Esophagus muscularis mucosa (tissue), 4 donors: ENCODE results near the gene AHCY. TPM values are rescaled to one million over a fixed set of nuclear protein-coding genes. Genes with fewer than 3 reads are reported as not detected.
"Not testable (repeated sequence)": the region's sequence is repeated elsewhere in the genome, so short reads cannot be mapped to it uniquely, and the experiment has no call there.

Experiments used
- DNase-seq: peaks from one replicate; pipeline ENCODE4 v3.0.0-alpha.2; 2017; ENCODE audit errors: extremely low spot score
- H3K27ac ChIP-seq, 4 donors: fragments of 200-600 bp; sonication (generic); replicated peaks in 1 of 4; 1 replicate in 3 of 4; 2 replicates in 1 of 4; pipeline ENCODE4 v1.5.1; 2016 to 2019; ENCODE audit warnings: mild to moderate bottlenecking in 1 of 4
- H3K27me3 ChIP-seq, 4 donors: fragments of 200-600 bp; sonication (generic); one replicate each; pipeline versions ENCODE4 v1.5.1 to v1.6.0; 2016 to 2019
- H3K36me3 ChIP-seq, 4 donors: fragments of 200-600 bp; sonication (generic); one replicate each; pipeline ENCODE4 v1.5.1; 2016 to 2019
- H3K4me1 ChIP-seq, 4 donors: fragments of 200-600 bp; sonication (generic); one replicate each; pipeline ENCODE4 v1.5.1; 2016 to 2019
- H3K4me3 ChIP-seq, 4 donors: fragments of 200-600 bp; sonication (generic); 1 replicate in 2 of 4; 2 replicates in 2 of 4; pipeline ENCODE4 v1.5.1; 2016 to 2019; ENCODE audit warnings: mild to moderate bottlenecking in 4 of 4, moderate library complexity in 1 of 4
- H3K9me3 ChIP-seq, 4 donors: fragments of 200-600 bp; sonication (generic); 1 replicate in 3 of 4; 2 replicates in 1 of 4; pipeline ENCODE4 v1.5.1; 2016 to 2019
- EP300 ChIP-seq: sonication (generic); formaldehyde crosslinking; IDR thresholded peaks from one replicate; pipeline ENCODE4 v1.6.1; 2017; ENCODE audit warnings: antibody characterized with exemption
- POLR2A ChIP-seq: fragments of 450-650 bp; IDR thresholded peaks from one replicate; pipeline ENCODE4 v1.6.1; 2017; ENCODE audit warnings: antibody characterized with exemption, moderate library complexity, mild to moderate bottlenecking, low read depth
- POLR2AphosphoS5 ChIP-seq, 2 donors: sonication (generic); formaldehyde crosslinking; IDR thresholded peaks; one replicate each; pipeline ENCODE4 v1.6.1; 2017; ENCODE audit warnings: antibody characterized with exemption in 2 of 2
- WGBS: methylation state at CpG from one replicate; pipeline ENCODE4 v1.1.5; 2018; 5-methylcytosine and 5-hydroxymethylcytosine counted together
- intact Hi-C: fragments of 100-400 bp; cut with DNase I; formaldehyde crosslinking; loops from one replicate; pipeline ENCODE4 v1.15.1; 2023
- total RNA-seq, 4 donors: library from RNA; depleted of rRNA; stranded (reverse); fragments of >200 nt; gene quantifications; one replicate each; pipeline versions ENCODE4 v1.1.0 to v1.2.1, GENCODE V29; 2016
- TF ChIP-seq, protein P1 (sequence below), 3 experiments: fragments of 200-600 bp in 2 of 3; fragments of 450-650 bp in 1 of 3; sonication (generic) in 2 of 3; IDR thresholded peaks; one replicate each; pipeline ENCODE4 v1.5.1; 2017 to 2019; ENCODE audit warnings: antibody characterized with exemption in 3 of 3, mild to moderate bottlenecking in 2 of 3, moderate library complexity in 1 of 3

The AHCY gene
- total RNA-seq, 4 donors from 2014 or later, result 52.7 to 77.0 (median 71.0) TPM

DNA sequence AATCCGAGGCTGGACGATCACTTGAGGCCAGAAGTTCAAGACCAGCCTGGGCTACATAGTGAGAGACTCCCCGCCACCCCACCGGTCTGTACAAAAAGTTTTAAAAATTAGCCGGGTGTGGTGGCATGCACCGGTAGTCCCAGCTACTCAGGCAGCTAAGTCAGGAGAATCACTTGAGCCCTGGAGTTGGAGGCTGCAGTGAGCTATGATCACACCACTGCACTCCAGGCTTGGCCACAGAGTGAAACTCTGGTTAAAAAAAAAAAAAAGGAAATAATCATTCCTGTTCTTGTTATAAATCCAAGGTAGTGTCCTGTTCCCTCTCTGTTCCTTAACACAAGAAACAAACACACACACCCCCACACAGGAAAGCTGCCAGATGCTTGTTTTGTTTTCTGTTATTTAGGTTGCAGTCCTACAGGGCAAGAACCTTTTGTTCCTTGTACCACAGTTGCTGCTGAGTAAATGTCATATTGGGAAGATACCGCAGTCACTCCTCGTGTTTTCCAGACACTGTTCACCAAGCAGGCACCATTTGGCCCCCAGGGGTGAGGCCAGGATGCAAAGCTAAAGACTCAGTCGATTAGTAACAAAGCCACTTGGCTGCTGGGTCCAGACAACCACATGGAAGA, 33.0 kb downstream of the AHCY start:
- Histone ChIP-seq H3K4me3 (no peak overlapping the region), H3K9me3 (no peaks in the 10 kb centered on the region), H3K27ac (no peak overlapping the region), H3K27me3 (no peaks in the 10 kb centered on the region), H3K4me1 (peaks cover 12 to 18% (median 15%) of the 10 kb centered on the region in 4 donors), H3K36me3 (peaks cover 0 to 7% (median under 1%) of the 10 kb centered on the region in 4 donors)
- intact Hi-C loops, result no loop called here
- DNase-seq, result no peak
- 77% methylated on average over 9 of the region's 9 CpGs for WGBS
- TF ChIP-seq POLR2AphosphoS5 (IDR thresholded peaks at IDR 0.05) (no peak), POLR2A (no peak), EP300 (no peak)
- TF ChIP-seq, protein P1, sequence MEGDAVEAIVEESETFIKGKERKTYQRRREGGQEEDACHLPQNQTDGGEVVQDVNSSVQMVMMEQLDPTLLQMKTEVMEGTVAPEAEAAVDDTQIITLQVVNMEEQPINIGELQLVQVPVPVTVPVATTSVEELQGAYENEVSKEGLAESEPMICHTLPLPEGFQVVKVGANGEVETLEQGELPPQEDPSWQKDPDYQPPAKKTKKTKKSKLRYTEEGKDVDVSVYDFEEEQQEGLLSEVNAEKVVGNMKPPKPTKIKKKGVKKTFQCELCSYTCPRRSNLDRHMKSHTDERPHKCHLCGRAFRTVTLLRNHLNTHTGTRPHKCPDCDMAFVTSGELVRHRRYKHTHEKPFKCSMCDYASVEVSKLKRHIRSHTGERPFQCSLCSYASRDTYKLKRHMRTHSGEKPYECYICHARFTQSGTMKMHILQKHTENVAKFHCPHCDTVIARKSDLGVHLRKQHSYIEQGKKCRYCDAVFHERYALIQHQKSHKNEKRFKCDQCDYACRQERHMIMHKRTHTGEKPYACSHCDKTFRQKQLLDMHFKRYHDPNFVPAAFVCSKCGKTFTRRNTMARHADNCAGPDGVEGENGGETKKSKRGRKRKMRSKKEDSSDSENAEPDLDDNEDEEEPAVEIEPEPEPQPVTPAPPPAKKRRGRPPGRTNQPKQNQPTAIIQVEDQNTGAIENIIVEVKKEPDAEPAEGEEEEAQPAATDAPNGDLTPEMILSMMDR (IDR thresholded peaks at IDR 0.05), result no peak

DNA sequence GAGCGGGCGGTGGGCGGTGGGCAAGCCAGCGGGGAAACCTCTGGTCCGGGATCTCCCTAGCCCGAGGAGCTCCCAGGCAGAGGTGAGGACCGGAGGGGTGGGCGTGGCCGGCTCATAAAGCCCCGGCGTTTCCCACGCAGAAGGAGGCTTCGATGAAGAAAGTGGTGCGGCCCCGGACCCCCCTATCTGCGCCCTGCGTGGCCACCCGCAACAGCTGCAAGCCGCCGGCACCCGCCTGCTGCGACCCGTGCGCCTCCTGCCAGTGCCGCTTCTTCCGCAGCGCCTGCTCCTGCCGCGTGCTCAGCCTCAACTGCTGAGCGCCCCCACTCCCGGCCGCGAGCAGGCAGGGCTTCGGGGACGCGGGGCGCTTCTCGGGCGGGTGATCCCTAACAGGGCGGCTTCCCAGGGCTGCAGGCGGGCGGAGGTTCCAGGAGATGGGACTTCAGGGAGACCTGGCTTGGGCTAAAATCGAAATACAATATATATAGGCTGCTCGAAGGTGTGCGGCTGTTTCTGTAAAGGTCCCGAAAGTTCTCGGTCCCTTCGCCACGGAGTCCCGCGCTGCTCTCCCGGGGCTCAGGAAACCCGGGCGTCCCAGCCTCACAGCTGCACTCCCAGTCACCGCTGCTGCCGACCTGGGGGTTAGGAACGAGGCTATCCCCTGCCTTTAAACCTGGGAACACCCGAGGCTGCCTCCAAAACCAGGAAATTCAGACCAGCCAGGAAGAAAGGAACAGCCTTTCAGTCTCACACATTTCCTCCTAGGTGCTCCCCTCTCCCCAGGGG, 34.1 kb downstream of the AHCY start:
- Histone ChIP-seq H3K4me3 (peak overlapping the region; percentile 52 to 58 (median 53)), H3K27me3 (no peaks in the 10 kb centered on the region), H3K4me1 (peaks cover 12 to 18% (median 15%) of the 10 kb centered on the region in 4 donors), H3K27ac (peak overlapping the region in 1 of 4 donors; percentile 25), H3K36me3 (no peaks in the 10 kb centered on the region), H3K9me3 (no peaks in the 10 kb centered on the region)
- no peak for TF ChIP-seq EP300
- no peak for TF ChIP-seq POLR2A
- no peak for TF ChIP-seq POLR2AphosphoS5 (IDR thresholded peaks at IDR 0.05)
- WGBS, result 21% methylated on average over 18 of the region's 58 CpGs
- intact Hi-C loops, result no loop called here
- no peak for DNase-seq

DNA sequence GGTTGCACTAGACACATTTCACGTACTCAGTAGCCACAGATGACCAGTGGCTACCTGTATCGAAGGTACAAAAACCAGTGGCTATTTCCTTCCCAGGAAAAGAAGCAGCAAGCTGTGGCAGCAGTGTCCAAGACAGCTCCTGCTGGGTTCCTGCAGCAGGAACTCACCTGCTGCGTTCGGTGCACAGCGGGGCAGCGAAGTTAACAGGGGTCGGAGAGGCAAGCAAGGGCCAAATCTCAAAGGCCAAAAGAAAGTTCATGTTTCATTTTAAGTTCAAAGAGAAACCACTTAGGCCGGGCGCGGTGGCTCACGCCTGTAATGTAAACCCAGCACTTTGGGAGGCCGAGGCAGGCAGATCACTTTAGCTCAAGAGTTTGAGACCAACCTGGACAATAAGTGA, 35.0 kb downstream of the AHCY start:
- H3K4me3 ChIP-seq, result no peak overlapping the region
- no peaks in the 10 kb centered on the region for H3K9me3 ChIP-seq
- TF ChIP-seq, protein P1 (IDR thresholded peaks at IDR 0.05), result no peak
- intact Hi-C loops, result no loop called here
- 97% methylated on average over 12 of the region's 12 CpGs for WGBS
- H3K27me3 ChIP-seq, result no peaks in the 10 kb centered on the region
- no peaks in the 10 kb centered on the region for H3K36me3 ChIP-seq
- H3K4me1 ChIP-seq, result peaks cover 12 to 18% (median 15%) of the 10 kb centered on the region in 4 donors
- no peak for DNase-seq
- H3K27ac ChIP-seq, result no peak overlapping the region

DNA sequence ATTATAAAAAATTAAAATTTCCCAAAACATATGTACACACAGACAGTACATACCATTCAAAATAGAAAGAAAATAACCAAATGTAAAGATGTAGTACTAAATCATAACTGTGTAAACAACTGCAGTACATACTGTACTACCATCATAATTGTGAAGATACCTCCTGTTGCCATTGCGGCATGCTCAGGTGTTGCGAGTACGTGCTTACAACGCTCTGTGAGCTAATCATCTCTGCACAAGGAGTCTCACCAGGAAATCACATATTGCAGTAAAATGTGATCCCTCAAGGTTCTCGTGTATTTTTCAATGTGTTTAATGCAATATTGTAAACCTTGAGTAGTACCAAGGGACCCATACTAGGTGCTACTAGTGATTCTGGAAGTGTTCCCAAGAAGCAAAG, 39.0 kb downstream of the AHCY start:
- WGBS, result 94% methylated on average over 5 of the region's 5 CpGs
- intact Hi-C loops, result no loop called here
- Histone ChIP-seq H3K27ac (no peak overlapping the region), H3K4me1 (peaks cover 12 to 17% (median 14%) of the 10 kb centered on the region in 4 donors), H3K27me3 (no peaks in the 10 kb centered on the region), H3K4me3 (no peak overlapping the region), H3K9me3 (no peaks in the 10 kb centered on the region), H3K36me3 (no peaks in the 10 kb centered on the region)
- DNase-seq, result no peak
- TF ChIP-seq POLR2A (no peak), POLR2AphosphoS5 (IDR thresholded peaks at IDR 0.05) (no peak), EP300 (no peak)
- TF ChIP-seq, protein P1 (IDR thresholded peaks at IDR 0.05), result no peak

DNA sequence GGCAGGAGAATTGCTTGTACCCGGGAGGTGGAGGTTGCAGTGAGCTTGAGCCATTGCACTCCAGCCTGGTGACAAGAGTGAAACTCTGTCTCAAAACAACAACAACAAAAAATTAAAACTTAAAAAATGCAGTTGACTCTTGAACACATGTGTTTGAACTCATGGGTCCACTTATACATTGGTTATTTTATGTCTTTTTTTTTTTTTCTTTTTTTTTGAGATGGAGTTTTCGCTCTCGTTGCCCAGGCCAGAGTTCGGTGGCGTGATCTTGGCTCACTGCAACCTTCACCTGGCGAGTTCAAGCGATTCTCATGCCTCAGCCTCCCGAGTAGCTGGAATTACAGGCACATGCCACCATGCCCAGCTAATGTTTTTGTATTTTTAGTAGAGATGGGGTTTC, 39.7 kb downstream of the AHCY start:
- H3K36me3 ChIP-seq, H3K9me3 ChIP-seq, DNase-seq, intact Hi-C loops, H3K27ac ChIP-seq, H3K27me3 ChIP-seq, H3K4me3 ChIP-seq: not testable (repeated sequence)
- 99% methylated on average over 8 of the region's 8 CpGs for WGBS
- peaks cover 6 to 10% (median 8%) of the 10 kb centered on the region in 4 donors for H3K4me1 ChIP-seq
